ENCODE measurements around the gene TRIM17.

The TRIM17 gene

GRCh38 chr1:228405979-228406228, 10.8 kb downstream of the TRIM17 start:
- peak overlapping the region; percentile 10 for H2AFZ ChIP-seq (ENCODE audit: low read depth, low read length)
- peak overlapping the region; percentile 73 for H2BK15ac ChIP-seq (ENCODE audit: low read depth, poor library complexity, severe bottlenecking)
- no peak overlapping the region for H4K8ac ChIP-seq (ENCODE audit: low read length)
- H3K23ac ChIP-seq (ENCODE audit: low read length in 2 of 2): peak overlapping the region in 1 of 2 experiments; percentile 85
- peaks cover 40% of the 10 kb centered on the region for H3K4me1 ChIP-seq (ENCODE audit: control insufficient read depth, insufficient read depth, low read depth, low read length)
- DNase-seq: no peak
- no peak overlapping the region for H2AK5ac ChIP-seq (ENCODE audit: low read length, severe bottlenecking)
- H3K4ac ChIP-seq (ENCODE audit: low read depth in 1 of 2, low read length in 2 of 2): peak overlapping the region in 1 of 2 experiments; percentile 86
- H3K4me2 ChIP-seq (ENCODE audit: low read length, poor library complexity, severe bottlenecking): peak overlapping the region; percentile 77
- H2BK120ac ChIP-seq (ENCODE audit: low read depth, low read length): no peak overlapping the region
- peak overlapping the region; percentile 83 to 91 for H3K4me3 ChIP-seq (ENCODE audit: insufficient read depth in 1 of 2, low read depth in 1 of 2, low read length in 2 of 2)
- no peak overlapping the region for H3K27ac ChIP-seq (ENCODE audit: low read length, poor library complexity, severe bottlenecking)
- H3K14ac ChIP-seq (ENCODE audit: low read length in 2 of 2): peak overlapping the region in 1 of 2 experiments; percentile 95
- WGBS: 2% methylated on average over 21 of the region's 21 CpGs
- H3K18ac ChIP-seq (ENCODE audit: low read depth in 1 of 2, low read length in 2 of 2): peak overlapping the region in 1 of 2 experiments; percentile 63
- H3K36me3 ChIP-seq (ENCODE audit: control insufficient read depth in 1 of 2, insufficient read depth in 2 of 2, low read depth in 1 of 2, low read length in 2 of 2): peaks cover 12 to 47% of the 10 kb centered on the region in 2 experiments
- peak overlapping the region; percentile 89 for H3K9ac ChIP-seq (ENCODE audit: low read length)
- H3K27me3 ChIP-seq (ENCODE audit: control insufficient read depth in 1 of 2, insufficient read depth in 1 of 2, low read length in 2 of 2): no peaks in the 10 kb centered on the region
- peak overlapping the region in 1 of 2 experiments; percentile 0 for H2BK12ac ChIP-seq (ENCODE audit: low read length in 2 of 2)
- no peak overlapping the region for H2BK5ac ChIP-seq (ENCODE audit: low read depth, low read length, poor library complexity, severe bottlenecking)
- H3K79me1 ChIP-seq (replicated peaks; ENCODE audit: low read length, poor library complexity, severe bottlenecking): peaks cover 49% of the 10 kb centered on the region
- H3K9me3 ChIP-seq (ENCODE audit: control insufficient read depth, low read length): no peaks in the 10 kb centered on the region
- H4K91ac ChIP-seq (ENCODE audit: low read length): peak overlapping the region; percentile 44

GRCh38 chr1:228405200-228405978, 11.3 kb downstream of the TRIM17 start:
- Histone ChIP-seq H2BK120ac (ENCODE audit: low read depth, low read length) (no peak overlapping the region), H3K4me2 (ENCODE audit: low read length, poor library complexity, severe bottlenecking) (peak overlapping the region; percentile 77), H2BK15ac (ENCODE audit: low read depth, poor library complexity, severe bottlenecking) (no peak overlapping the region), H3K4me3 (ENCODE audit: insufficient read depth in 1 of 2, low read depth in 1 of 2, low read length in 2 of 2) (peak overlapping the region; percentile 83 to 91), H3K79me1 (replicated peaks; ENCODE audit: low read length, poor library complexity, severe bottlenecking) (peaks cover 50% of the 10 kb centered on the region), H4K8ac (ENCODE audit: low read length) (no peak overlapping the region), H2AFZ (ENCODE audit: low read depth, low read length) (no peak overlapping the region), H3K23ac (ENCODE audit: low read length in 2 of 2) (peak overlapping the region; percentile 25 to 85), H3K18ac (ENCODE audit: low read depth in 1 of 2, low read length in 2 of 2) (peak overlapping the region in 1 of 2 experiments; percentile 18), H3K27ac (ENCODE audit: low read length, poor library complexity, severe bottlenecking) (no peak overlapping the region), H2AK5ac (ENCODE audit: low read length, severe bottlenecking) (no peak overlapping the region), H2BK5ac (ENCODE audit: low read depth, low read length, poor library complexity, severe bottlenecking) (no peak overlapping the region), H3K4ac (ENCODE audit: low read depth in 1 of 2, low read length in 2 of 2) (peak overlapping the region; percentile 29 to 54), H3K4me1 (ENCODE audit: control insufficient read depth, insufficient read depth, low read depth, low read length) (peaks cover 38% of the 10 kb centered on the region), H4K91ac (ENCODE audit: low read length) (peak overlapping the region; percentile 46), H3K14ac (ENCODE audit: low read length in 2 of 2) (peak overlapping the region in 1 of 2 experiments; percentile 53), H3K36me3 (ENCODE audit: control insufficient read depth in 1 of 2, insufficient read depth in 2 of 2, low read depth in 1 of 2, low read length in 2 of 2) (peaks cover 11 to 47% of the 10 kb centered on the region in 2 experiments), H3K9me3 (ENCODE audit: control insufficient read depth, low read length) (no peaks in the 10 kb centered on the region), H2BK12ac (ENCODE audit: low read length in 2 of 2) (no peak overlapping the region), H3K27me3 (ENCODE audit: control insufficient read depth in 1 of 2, insufficient read depth in 1 of 2, low read length in 2 of 2) (no peaks in the 10 kb centered on the region), H3K9ac (ENCODE audit: low read length) (peak overlapping the region; percentile 89)
- 17% methylated on average over 11 of the region's 11 CpGs for WGBS
- DNase-seq: no peak

- H3K27me3 ChIP-seq (ENCODE audit: control insufficient read depth in 1 of 2, insufficient read depth in 1 of 2, low read length in 2 of 2): no peaks in the 10 kb centered on the region
- H2AK5ac ChIP-seq (ENCODE audit: low read length, severe bottlenecking): no peak overlapping the region
- peaks cover 8 to 52% of the 10 kb centered on the region in 2 experiments for H3K36me3 ChIP-seq (ENCODE audit: control insufficient read depth in 1 of 2, insufficient read depth in 2 of 2, low read depth in 1 of 2, low read length in 2 of 2)
- no peak overlapping the region for H2AFZ ChIP-seq (ENCODE audit: low read depth, low read length)
- peak overlapping the region in 1 of 2 experiments; percentile 91 for H3K4me3 ChIP-seq (ENCODE audit: insufficient read depth in 1 of 2, low read depth in 1 of 2, low read length in 2 of 2)
- H3K4ac ChIP-seq (ENCODE audit: low read depth in 1 of 2, low read length in 2 of 2): no peak overlapping the region
- H3K9me3 ChIP-seq (ENCODE audit: control insufficient read depth, low read length): no peaks in the 10 kb centered on the region
- H3K4me2 ChIP-seq (ENCODE audit: low read length, poor library complexity, severe bottlenecking): no peak overlapping the region
- H3K9ac ChIP-seq (ENCODE audit: low read length): peak overlapping the region; percentile 89
- H2BK15ac ChIP-seq (ENCODE audit: low read depth, poor library complexity, severe bottlenecking): no peak overlapping the region
- WGBS: 92% methylated on average over 3 of the region's 3 CpGs
- H3K23ac ChIP-seq (ENCODE audit: low read length in 2 of 2): peak overlapping the region in 1 of 2 experiments; percentile 6
- H3K27ac ChIP-seq (ENCODE audit: low read length, poor library complexity, severe bottlenecking): no peak overlapping the region
- peaks cover 34% of the 10 kb centered on the region for H3K4me1 ChIP-seq (ENCODE audit: control insufficient read depth, insufficient read depth, low read depth, low read length)
- no peak overlapping the region for H3K14ac ChIP-seq (ENCODE audit: low read length in 2 of 2)
- H3K18ac ChIP-seq (ENCODE audit: low read depth in 1 of 2, low read length in 2 of 2): no peak overlapping the region
- no peak overlapping the region for H4K8ac ChIP-seq (ENCODE audit: low read length)
- DNase-seq: no peak
- H3K79me1 ChIP-seq (replicated peaks; ENCODE audit: low read length, poor library complexity, severe bottlenecking): peaks cover 54% of the 10 kb centered on the region
- no peak overlapping the region for H2BK120ac ChIP-seq (ENCODE audit: low read depth, low read length)
- no peak overlapping the region for H4K91ac ChIP-seq (ENCODE audit: low read length)
- H2BK12ac ChIP-seq (ENCODE audit: low read length in 2 of 2): no peak overlapping the region
- H2BK5ac ChIP-seq (ENCODE audit: low read depth, low read length, poor library complexity, severe bottlenecking): no peak overlapping the region
Measured at GRCh38 chr1:228404107-228404720, 12.4 kb downstream of the TRIM17 start.

GRCh38 chr1:228403231-228403631, 13.4 kb downstream of the TRIM17 start:
- Histone ChIP-seq H3K27me3 (ENCODE audit: control insufficient read depth in 1 of 2, insufficient read depth in 1 of 2, low read length in 2 of 2) (no peaks in the 10 kb centered on the region), H3K27ac (ENCODE audit: low read length, poor library complexity, severe bottlenecking) (no peak overlapping the region), H4K91ac (ENCODE audit: low read length) (no peak overlapping the region), H3K9ac (ENCODE audit: low read length) (no peak overlapping the region), H2AK5ac (ENCODE audit: low read length, severe bottlenecking) (no peak overlapping the region), H4K8ac (ENCODE audit: low read length) (no peak overlapping the region), H3K4me3 (ENCODE audit: insufficient read depth in 1 of 2, low read depth in 1 of 2, low read length in 2 of 2) (no peak overlapping the region), H2BK120ac (ENCODE audit: low read depth, low read length) (no peak overlapping the region), H2AFZ (ENCODE audit: low read depth, low read length) (no peak overlapping the region), H3K4ac (ENCODE audit: low read depth in 1 of 2, low read length in 2 of 2) (no peak overlapping the region), H3K4me2 (ENCODE audit: low read length, poor library complexity, severe bottlenecking) (no peak overlapping the region), H2BK15ac (ENCODE audit: low read depth, poor library complexity, severe bottlenecking) (no peak overlapping the region), H3K9me3 (ENCODE audit: control insufficient read depth, low read length) (no peaks in the 10 kb centered on the region), H3K18ac (ENCODE audit: low read depth in 1 of 2, low read length in 2 of 2) (no peak overlapping the region), H3K36me3 (ENCODE audit: control insufficient read depth in 1 of 2, insufficient read depth in 2 of 2, low read depth in 1 of 2, low read length in 2 of 2) (peaks cover 15 to 53% of the 10 kb centered on the region in 2 experiments), H3K79me1 (replicated peaks; ENCODE audit: low read length, poor library complexity, severe bottlenecking) (peaks cover 55% of the 10 kb centered on the region), H3K4me1 (ENCODE audit: control insufficient read depth, insufficient read depth, low read depth, low read length) (peaks cover 30% of the 10 kb centered on the region), H2BK12ac (ENCODE audit: low read length in 2 of 2) (no peak overlapping the region), H3K14ac (ENCODE audit: low read length in 2 of 2) (no peak overlapping the region), H2BK5ac (ENCODE audit: low read depth, low read length, poor library complexity, severe bottlenecking) (no peak overlapping the region), H3K23ac (ENCODE audit: low read length in 2 of 2) (no peak overlapping the region)
- WGBS: 98% methylated on average over 9 of the region's 9 CpGs
- DNase-seq: no peak

All from mesenchymal stem cell (in vitro differentiated cells and primary cell).